Dendritic cell treated with granulocyte-macrophage colony-stimulating factor and Interleukin-4, amounts not matched to agents 40 ng/mL and 50 ng/mL, for 4 days (primary cell): ENCODE data around the gene TES.

Experiments used
- H3K27ac Mint-ChIP-seq: one replicate; pipeline ENCODE4 v1.8.0; 2022; ENCODE audit warnings: mild to moderate bottlenecking, mixed read lengths
- H3K27me3 Mint-ChIP-seq: one replicate; pipeline ENCODE4 v1.8.0; 2022; ENCODE audit warnings: mild to moderate bottlenecking, mixed read lengths
- H3K36me3 Mint-ChIP-seq: one replicate; pipeline ENCODE4 v1.8.0; 2022; ENCODE audit warnings: low read depth, mixed read lengths
- H3K4me1 Mint-ChIP-seq: one replicate; pipeline ENCODE4 v1.8.0; 2022; ENCODE audit warnings: low read depth, mixed read lengths
- H3K4me3 Mint-ChIP-seq: one replicate; pipeline ENCODE4 v1.8.0; 2022; ENCODE audit warnings: mild to moderate bottlenecking, moderate library complexity, mixed read lengths
- H3K9me3 Mint-ChIP-seq: one replicate; pipeline ENCODE4 v1.8.0; 2022; ENCODE audit warnings: mixed read lengths
- intact Hi-C: fragments of 100-400 bp; cut with micrococcal nuclease; formaldehyde crosslinking; loops from one replicate; pipeline ENCODE4 v1.15.0; 2022

Gene TES

DNA sequence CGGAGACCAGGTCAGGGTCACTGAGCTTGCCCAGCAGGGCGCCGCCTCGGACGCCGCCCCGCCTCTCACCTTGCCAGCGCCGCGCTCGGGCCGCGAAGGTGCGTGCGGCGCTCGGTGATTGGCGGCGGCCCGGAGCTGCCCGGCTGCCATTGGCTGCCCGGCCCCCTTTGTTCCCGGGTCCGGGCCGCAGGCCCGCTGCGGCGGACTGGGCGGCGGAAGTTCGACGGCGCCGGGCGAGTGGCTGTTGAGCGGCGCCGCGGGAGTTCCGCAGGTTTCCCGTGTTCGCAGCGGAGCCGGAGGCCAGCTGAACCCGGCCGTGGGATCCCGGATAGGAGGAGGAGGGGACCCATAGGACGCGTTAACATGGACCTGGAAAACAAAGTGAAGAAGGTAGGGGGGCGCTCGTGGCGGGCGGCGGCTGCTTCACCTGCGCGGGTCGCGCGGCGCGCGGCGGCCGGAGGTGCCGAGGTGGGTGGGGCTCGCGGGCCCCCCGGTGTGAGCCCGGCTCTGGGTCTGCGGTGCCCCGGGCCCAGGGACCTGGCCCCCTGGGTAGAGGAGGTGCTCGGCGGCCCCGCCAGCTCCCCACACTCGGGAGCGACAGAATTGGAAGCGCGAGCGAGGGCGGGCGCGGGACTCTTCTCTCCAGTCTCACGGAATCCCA lies at the start of gene TES:
Gene TES, plus strand, starts transcription at position 195 of the 661 bp plus-strand sequence. Its CDS starts 169 bp downstream, at position 364.
- intact Hi-C loops, result no loop called here
- Mint-ChIP-seq H3K27me3 (peaks cover 1% of the 10 kb centered on the region), H3K4me1 (peaks cover 33% of the 10 kb centered on the region), H3K9me3 (no peaks in the 10 kb centered on the region), H3K4me3 (peak within 1 kb of the TSS; percentile 100), H3K36me3 (peaks cover 13% of the 10 kb centered on the region), H3K27ac (peak within 1 kb of the TSS; percentile 99)

DNA sequence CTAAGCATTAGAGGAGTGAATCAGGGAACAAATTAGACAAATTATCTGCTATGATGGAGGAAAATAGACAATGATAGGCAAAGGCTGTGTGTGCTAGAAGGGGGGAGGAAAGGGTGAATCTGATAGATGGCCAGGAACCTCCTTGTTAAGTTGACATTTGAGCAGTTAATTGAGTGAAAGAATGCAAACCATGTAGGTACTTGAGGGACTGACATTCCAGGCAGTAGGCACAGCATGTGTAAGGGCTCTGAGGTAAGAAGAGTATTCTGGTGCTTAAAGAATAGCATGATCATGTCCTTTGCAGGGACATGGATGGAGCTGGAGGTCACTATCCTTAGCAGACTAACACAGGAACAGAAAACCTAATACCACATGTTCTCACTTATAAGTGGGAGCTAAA lies 48.6 kb upstream of the TES start:
- no peaks in the 10 kb centered on the region for H3K9me3 Mint-ChIP-seq
- H3K27me3 Mint-ChIP-seq, result no peaks in the 10 kb centered on the region
- no peaks in the 10 kb centered on the region for H3K36me3 Mint-ChIP-seq
- no peak overlapping the region for H3K27ac Mint-ChIP-seq
- H3K4me1 Mint-ChIP-seq, result peaks cover 63% of the 10 kb centered on the region
- H3K4me3 Mint-ChIP-seq, result no peak overlapping the region
- intact Hi-C loops, result no loop called here

GRCh38 chr7:116162254-116162653 lies 48.1 kb upstream of the TES start:
- H3K27ac Mint-ChIP-seq, result no peak overlapping the region

GRCh38 chr7:116162992-116163391 lies 47.3 kb upstream of the TES start:
- no peak overlapping the region for H3K27ac Mint-ChIP-seq
- intact Hi-C loops, result no loop called here
- H3K36me3 Mint-ChIP-seq, result no peaks in the 10 kb centered on the region
- H3K9me3 Mint-ChIP-seq, result no peaks in the 10 kb centered on the region
- no peaks in the 10 kb centered on the region for H3K27me3 Mint-ChIP-seq
- H3K4me1 Mint-ChIP-seq, result peaks cover 64% of the 10 kb centered on the region
- no peak overlapping the region for H3K4me3 Mint-ChIP-seq

More at GRCh38 chr7:116162254-116162653, 48.1 kb upstream of the TES start:
- Mint-ChIP-seq H3K27me3 (no peaks in the 10 kb centered on the region), H3K4me3 (no peak overlapping the region), H3K9me3 (no peaks in the 10 kb centered on the region), H3K36me3 (no peaks in the 10 kb centered on the region), H3K4me1 (peaks cover 66% of the 10 kb centered on the region)
- intact Hi-C loops, result no loop called here

GRCh38 chr7:116164552-116165306 lies 45.6 kb upstream of the TES start:
- no peaks in the 10 kb centered on the region for H3K27me3 Mint-ChIP-seq
- H3K36me3 Mint-ChIP-seq, result no peaks in the 10 kb centered on the region
- no peaks in the 10 kb centered on the region for H3K9me3 Mint-ChIP-seq
- intact Hi-C loops, result no loop called here
- H3K4me1 Mint-ChIP-seq, result peaks cover 71% of the 10 kb centered on the region
- no peak overlapping the region for H3K27ac Mint-ChIP-seq
- no peak overlapping the region for H3K4me3 Mint-ChIP-seq

DNA sequence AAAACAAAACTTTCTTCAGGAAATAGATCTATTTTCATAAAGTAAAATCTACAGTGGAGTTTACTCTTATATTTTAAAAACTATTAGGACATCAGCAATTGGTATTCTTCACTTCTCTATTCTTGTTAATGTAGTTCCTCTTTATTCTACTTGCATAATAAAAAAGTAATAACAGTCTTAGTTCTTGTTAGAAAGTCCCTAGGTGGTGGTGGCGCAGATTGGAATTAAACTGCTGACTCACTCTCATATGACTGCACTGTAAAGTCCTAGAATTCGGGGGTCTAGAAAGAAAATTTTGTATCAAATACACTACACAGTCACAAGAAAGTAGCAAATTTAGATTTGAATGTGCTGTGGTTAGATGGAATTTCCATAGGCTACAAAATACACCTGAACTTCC lies 44.6 kb upstream of the TES start:
- Mint-ChIP-seq H3K27me3 (no peaks in the 10 kb centered on the region), H3K27ac (peak overlapping the region; percentile 89), H3K4me1 (peaks cover 72% of the 10 kb centered on the region), H3K9me3 (no peaks in the 10 kb centered on the region), H3K36me3 (no peaks in the 10 kb centered on the region), H3K4me3 (peak overlapping the region; percentile 14)
- intact Hi-C loops, result no loop called here

DNA sequence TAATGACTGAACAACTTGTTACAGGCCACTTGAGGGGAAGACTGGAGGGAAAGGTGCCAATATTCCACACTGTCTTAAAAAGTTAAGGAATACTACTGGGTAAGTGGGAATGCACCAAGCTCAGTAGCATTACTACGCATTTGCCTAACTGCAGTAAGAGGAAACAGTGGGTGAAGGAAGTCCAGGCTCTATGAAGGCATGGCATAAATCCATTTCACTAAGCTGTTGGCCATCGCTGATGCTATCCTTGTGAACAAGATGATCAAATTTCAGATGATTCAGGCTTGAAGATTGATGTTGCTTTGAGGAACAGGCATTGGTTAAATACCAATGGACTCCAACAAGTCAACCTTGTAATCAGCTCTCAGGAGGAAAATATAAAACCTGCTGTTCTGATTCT lies 44.2 kb upstream of the TES start:
- Mint-ChIP-seq H3K27me3 (no peaks in the 10 kb centered on the region), H3K4me3 (peak overlapping the region; percentile 14), H3K4me1 (peaks cover 72% of the 10 kb centered on the region), H3K36me3 (no peaks in the 10 kb centered on the region), H3K27ac (peak overlapping the region; percentile 89), H3K9me3 (no peaks in the 10 kb centered on the region)
- intact Hi-C loops, result no loop called here

GRCh38 chr7:116167177-116167576 lies 43.2 kb upstream of the TES start:
- peak overlapping the region; percentile 89 for H3K27ac Mint-ChIP-seq
- no peak overlapping the region for H3K4me3 Mint-ChIP-seq

DNA sequence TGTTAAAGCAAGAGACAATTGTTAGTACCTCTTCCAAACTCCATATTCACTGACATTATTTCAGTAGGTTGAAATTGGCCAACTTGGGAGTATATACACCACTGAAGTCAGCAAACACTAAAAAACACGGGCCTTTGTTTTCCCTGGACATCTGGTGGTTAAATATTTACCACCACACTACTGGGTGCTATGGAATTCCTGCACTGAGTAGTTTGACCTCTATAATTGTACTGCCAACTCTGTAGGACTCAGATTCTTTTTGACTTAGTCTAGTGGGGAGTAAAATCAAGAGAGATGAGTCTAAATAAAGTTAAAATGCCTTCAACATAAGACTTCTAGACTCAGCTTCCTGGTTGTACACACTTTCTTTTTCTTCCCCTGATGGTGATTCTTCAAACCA lies 41.3 kb upstream of the TES start:
- Mint-ChIP-seq H3K4me3 (no peak overlapping the region), H3K9me3 (no peaks in the 10 kb centered on the region), H3K27me3 (peaks cover 4% of the 10 kb centered on the region), H3K36me3 (no peaks in the 10 kb centered on the region), H3K4me1 (peaks cover 47% of the 10 kb centered on the region), H3K27ac (no peak overlapping the region)
- intact Hi-C loops, result no loop called here

More at GRCh38 chr7:116167177-116167576, 43.2 kb upstream of the TES start:
- H3K36me3 Mint-ChIP-seq, result no peaks in the 10 kb centered on the region
- H3K27me3 Mint-ChIP-seq, result peaks cover 4% of the 10 kb centered on the region
- no peaks in the 10 kb centered on the region for H3K9me3 Mint-ChIP-seq
- peaks cover 66% of the 10 kb centered on the region for H3K4me1 Mint-ChIP-seq
- intact Hi-C loops, result no loop called here

GRCh38 chr7:116170180-116170579 lies 40.2 kb upstream of the TES start:
- H3K27ac Mint-ChIP-seq, result no peak overlapping the region
- intact Hi-C loops, result loop anchor here (5.0 to 10.0 kb wide), 2 partner anchors 355 to 637 kb away; partner anchors contain the start of gene CAV1

DNA sequence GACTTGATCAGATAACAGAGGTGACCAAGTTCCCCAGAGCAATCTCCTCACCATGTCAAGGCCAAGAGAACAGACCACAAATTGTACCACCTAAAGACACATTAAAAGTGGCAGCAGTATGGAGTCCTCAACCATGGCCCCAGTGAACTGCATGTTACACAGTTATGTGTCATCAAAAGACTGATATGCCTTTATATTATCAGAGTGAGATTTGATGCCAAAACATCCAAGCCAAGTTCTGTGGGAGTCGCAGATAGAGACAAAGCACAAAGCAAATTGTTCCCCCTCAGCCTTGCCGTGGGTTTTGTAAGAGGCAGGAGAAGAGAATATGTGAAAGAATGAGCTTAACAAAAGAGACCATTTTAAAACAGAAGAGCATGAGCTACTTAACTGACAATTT lies 39.2 kb upstream of the TES start:
- intact Hi-C loops, result loop anchor here (5.0 to 10.0 kb wide), 2 partner anchors 354 to 636 kb away; partner anchors contain the start of gene CAV1

More at GRCh38 chr7:116170180-116170579, 40.2 kb upstream of the TES start:
- H3K27me3 Mint-ChIP-seq, result peaks cover 4% of the 10 kb centered on the region
- peaks cover 36% of the 10 kb centered on the region for H3K4me1 Mint-ChIP-seq
- no peak overlapping the region for H3K4me3 Mint-ChIP-seq
- no peaks in the 10 kb centered on the region for H3K9me3 Mint-ChIP-seq
- H3K36me3 Mint-ChIP-seq, result no peaks in the 10 kb centered on the region

DNA sequence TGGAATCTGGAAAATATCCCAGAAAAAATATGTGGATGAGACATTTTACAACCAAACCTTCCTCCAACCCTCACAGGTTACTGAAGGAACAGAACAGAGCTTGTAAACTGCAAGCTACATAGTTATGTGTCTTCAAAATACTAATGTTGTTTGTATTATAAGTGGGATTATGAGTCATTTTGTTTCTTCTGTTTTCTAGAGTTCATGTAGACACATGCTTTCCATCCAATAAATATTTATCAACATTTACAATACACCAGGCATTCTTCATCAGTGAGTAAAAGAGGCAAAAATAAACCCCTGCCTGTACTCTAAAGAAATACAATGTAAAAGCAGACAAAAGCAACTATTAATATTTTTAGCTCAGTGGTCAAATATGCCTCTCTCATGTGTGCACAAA lies 38.0 kb upstream of the TES start:
- peaks cover 15% of the 10 kb centered on the region for H3K4me1 Mint-ChIP-seq
- H3K4me3 Mint-ChIP-seq, result no peak overlapping the region
- peaks cover 4% of the 10 kb centered on the region for H3K27me3 Mint-ChIP-seq
- H3K27ac Mint-ChIP-seq, result no peak overlapping the region
- intact Hi-C loops, result loop anchor here (2.0 to 10.0 kb wide), 4 partner anchors 34 to 635 kb away; partner anchors contain the start of gene CAV1
- H3K36me3 Mint-ChIP-seq, result no peaks in the 10 kb centered on the region
- H3K9me3 Mint-ChIP-seq, result no peaks in the 10 kb centered on the region

More for the DNA sequence above, 39.2 kb upstream of the TES start:
- Mint-ChIP-seq H3K36me3 (no peaks in the 10 kb centered on the region), H3K4me3 (no peak overlapping the region), H3K9me3 (no peaks in the 10 kb centered on the region), H3K27me3 (peaks cover 4% of the 10 kb centered on the region), H3K27ac (no peak overlapping the region), H3K4me1 (peaks cover 28% of the 10 kb centered on the region)

GRCh38 chr7:116173051-116174028 lies 37.0 kb upstream of the TES start:
- intact Hi-C loops, result loop anchor here (1.0 to 10.0 kb wide), 5 partner anchors 35 to 634 kb away; partner anchors contain the start of gene CAV1
- Mint-ChIP-seq H3K27ac (no peak overlapping the region), H3K9me3 (no peaks in the 10 kb centered on the region), H3K36me3 (no peaks in the 10 kb centered on the region), H3K4me1 (peaks cover 13% of the 10 kb centered on the region), H3K4me3 (no peak overlapping the region), H3K27me3 (peaks cover 4% of the 10 kb centered on the region)
